ENCODE data around the gene NUP188.

Gene NUP188, protein sequence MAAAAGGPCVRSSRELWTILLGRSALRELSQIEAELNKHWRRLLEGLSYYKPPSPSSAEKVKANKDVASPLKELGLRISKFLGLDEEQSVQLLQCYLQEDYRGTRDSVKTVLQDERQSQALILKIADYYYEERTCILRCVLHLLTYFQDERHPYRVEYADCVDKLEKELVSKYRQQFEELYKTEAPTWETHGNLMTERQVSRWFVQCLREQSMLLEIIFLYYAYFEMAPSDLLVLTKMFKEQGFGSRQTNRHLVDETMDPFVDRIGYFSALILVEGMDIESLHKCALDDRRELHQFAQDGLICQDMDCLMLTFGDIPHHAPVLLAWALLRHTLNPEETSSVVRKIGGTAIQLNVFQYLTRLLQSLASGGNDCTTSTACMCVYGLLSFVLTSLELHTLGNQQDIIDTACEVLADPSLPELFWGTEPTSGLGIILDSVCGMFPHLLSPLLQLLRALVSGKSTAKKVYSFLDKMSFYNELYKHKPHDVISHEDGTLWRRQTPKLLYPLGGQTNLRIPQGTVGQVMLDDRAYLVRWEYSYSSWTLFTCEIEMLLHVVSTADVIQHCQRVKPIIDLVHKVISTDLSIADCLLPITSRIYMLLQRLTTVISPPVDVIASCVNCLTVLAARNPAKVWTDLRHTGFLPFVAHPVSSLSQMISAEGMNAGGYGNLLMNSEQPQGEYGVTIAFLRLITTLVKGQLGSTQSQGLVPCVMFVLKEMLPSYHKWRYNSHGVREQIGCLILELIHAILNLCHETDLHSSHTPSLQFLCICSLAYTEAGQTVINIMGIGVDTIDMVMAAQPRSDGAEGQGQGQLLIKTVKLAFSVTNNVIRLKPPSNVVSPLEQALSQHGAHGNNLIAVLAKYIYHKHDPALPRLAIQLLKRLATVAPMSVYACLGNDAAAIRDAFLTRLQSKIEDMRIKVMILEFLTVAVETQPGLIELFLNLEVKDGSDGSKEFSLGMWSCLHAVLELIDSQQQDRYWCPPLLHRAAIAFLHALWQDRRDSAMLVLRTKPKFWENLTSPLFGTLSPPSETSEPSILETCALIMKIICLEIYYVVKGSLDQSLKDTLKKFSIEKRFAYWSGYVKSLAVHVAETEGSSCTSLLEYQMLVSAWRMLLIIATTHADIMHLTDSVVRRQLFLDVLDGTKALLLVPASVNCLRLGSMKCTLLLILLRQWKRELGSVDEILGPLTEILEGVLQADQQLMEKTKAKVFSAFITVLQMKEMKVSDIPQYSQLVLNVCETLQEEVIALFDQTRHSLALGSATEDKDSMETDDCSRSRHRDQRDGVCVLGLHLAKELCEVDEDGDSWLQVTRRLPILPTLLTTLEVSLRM (N-terminal part only)

DNA sequence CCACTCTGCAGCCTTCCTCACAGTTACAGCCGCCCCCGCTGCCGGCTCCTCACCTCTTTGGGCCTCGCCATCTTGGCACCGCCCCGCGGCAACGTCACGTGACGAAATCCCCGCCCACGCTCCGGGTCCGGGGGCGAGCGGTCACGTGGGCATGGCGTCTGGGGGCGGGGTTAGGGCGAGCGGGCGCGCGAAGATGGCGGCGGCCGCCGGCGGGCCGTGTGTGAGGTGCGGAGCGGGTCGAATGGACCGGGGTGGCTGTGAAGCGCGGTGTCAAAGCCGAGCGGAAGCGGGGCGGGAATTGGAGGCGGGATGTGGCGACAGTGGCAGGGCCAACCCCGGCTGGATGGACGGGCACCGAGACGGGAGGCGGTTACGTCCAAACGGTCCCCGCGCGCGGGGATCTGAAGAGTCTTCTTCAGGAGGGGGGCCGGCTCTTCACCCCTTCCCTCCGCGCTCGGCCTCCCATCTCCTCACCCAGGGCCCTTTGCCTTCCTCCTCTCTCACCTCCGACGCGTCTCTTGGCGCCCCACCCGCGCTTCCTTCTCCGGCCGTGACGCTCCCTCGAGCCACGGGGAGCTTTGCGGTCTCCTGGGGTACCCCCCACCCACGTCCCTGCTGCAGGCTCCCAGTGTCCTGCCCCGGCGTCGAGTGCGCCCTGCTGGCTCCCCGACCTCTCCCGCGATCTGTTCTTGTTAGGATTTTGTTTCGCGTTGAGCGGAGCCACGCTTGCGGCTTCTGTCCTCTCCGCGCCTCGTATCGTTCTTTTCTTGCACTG lies at the start of gene NUP188, which contains the start of gene DOLK:
Gene NUP188 (plus strand): TSS at position 173 of the 775 bp plus-strand sequence. CDS start 21 bp downstream, at position 194.
Gene DOLK (minus strand): TSS at position 77 of the 775 bp plus-strand sequence. CDS start 300 bp downstream, outside the sequence.
- H3K4me3 ChIP-seq (ENCODE audit: low read depth, low read length): peak within 1 kb of the TSS; percentile 94

DNA sequence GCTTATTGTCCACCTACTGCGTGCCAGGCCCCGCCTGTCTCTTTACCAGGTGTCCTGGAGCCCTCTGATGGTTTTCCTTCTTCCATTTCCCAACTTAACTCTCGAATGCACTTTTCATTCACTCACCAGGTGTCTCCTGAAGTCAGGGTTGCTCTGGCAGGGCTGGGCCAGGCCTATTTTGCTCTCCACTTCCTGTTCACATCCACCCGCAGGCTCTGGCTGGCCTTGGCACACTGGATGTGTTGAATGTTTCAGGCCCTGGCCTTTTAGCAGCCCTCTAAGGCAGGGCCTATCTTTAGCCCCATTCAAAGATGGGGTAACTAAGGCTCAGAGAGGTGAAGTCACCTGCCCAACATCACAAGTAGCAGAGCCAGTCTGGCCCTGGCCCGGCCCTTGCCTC lies 49.1 kb upstream of the NUP188 start:
- H3K4me3 ChIP-seq (ENCODE audit: low read depth, low read length): no peak overlapping the region

DNA sequence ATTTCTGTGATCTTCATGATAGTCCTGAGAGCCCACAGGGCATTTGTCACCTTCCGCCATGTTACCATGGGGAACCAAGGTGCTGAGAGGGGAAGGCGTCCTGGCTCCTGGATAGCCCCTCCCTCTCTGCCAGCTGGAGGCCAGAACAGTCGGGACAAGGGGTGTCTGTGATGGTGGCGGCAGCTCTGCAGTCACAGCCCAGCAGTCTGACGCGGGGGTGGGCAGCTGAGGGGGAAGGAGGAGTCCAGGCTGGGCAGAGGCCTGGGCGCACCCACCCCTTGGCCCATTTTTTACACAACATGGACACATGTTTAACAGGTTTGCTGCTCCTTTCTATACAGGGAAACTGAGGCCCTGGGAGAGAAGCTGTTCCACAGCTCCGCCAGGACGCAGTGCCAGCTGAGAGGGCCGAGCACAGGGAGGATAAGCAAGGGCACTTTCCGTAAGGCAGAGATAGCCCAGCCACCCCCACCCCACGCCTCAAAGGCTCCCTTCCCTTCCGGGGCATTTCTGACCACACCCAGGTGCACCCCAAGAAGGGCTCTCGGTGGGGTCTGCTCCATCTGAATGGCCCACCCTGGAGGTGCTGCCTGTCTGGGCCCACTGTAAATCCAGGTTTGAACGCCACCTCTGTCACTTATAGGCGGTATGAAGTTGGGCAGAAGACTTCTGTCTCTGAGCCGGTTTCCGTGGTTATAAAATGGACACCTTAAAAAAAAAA lies 48.5 kb upstream of the NUP188 start:
- H3K4me3 ChIP-seq (ENCODE audit: low read depth, low read length): no peak overlapping the region

DNA sequence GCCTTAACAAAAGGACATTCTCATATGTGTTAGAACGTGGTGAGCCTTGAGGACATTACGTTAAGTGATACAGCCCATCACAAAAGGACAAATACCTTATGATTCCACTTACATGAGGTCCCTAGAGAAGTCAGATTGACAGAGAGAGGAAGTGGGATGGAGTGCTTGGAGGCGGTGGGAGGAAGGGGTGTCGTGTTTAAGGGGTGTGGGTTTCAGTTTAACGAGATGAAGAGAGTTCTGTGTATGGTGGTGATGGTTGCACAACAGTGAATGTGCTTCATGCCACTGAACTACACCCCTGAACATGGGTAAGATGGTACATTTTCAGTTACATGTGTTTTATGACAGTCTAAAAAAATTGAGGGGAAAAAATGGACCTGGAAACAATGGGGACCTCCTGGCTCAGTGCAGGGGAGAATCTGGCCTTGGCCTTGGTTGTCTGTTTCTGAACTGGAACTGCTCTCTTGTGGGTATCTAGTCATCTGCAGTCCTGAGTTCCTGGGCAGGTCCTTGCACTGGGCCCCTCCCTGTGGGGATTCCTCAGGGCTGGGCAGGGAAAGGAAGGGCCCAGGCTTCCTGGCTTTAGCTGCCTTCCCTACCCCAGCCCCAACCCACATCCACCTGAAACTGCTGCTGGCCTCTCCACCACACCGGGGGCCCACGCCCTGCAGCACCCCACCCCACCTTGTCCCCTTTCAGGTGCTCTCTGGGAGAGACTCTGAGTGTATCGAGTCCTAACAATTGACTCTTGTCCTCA lies 47.8 kb upstream of the NUP188 start:
- H3K4me3 ChIP-seq (ENCODE audit: low read depth, low read length): no peak overlapping the region

DNA sequence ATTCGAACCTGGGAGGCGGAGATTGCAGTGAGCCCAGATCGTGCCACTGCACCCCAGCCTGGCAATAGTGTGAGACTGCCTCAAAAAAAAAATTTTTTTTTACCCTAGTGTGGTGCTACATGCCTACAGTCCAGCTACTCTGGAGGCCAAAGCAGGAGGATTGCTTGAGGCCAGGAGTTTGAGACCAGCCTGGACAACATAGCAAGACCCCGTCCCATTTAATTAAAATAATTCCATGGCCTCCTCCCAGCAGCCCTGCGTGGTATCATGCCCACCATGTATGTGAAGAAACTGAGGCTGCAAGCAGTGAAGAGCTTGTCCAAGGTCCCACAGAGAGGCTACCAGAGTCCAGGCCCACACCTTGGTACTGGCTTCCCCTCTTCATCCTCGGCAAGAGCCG lies 46.1 kb upstream of the NUP188 start:
- H3K4me3 ChIP-seq (ENCODE audit: low read depth, low read length): no peak overlapping the region

DNA sequence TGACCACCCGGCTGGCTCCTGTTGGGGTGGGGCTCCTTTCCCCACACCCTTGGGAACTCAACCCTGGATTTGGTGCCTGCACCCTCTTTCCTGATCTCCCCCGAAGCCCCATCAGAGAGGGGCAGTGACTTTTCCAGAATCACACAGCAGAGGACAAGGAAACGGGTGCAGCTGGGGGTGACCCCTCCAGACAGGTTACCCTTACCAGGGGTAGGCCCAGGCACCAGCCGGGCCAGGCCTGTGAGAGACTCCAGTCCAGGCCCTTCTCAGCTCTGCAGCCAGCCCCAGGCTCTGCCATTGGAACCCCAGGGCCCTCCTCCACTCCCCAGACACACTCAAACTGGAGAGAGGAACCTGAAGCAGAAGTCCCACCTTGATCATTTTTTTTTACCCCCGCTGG lies 45.7 kb upstream of the NUP188 start:
- H3K4me3 ChIP-seq (ENCODE audit: low read depth, low read length): no peak overlapping the region

DNA sequence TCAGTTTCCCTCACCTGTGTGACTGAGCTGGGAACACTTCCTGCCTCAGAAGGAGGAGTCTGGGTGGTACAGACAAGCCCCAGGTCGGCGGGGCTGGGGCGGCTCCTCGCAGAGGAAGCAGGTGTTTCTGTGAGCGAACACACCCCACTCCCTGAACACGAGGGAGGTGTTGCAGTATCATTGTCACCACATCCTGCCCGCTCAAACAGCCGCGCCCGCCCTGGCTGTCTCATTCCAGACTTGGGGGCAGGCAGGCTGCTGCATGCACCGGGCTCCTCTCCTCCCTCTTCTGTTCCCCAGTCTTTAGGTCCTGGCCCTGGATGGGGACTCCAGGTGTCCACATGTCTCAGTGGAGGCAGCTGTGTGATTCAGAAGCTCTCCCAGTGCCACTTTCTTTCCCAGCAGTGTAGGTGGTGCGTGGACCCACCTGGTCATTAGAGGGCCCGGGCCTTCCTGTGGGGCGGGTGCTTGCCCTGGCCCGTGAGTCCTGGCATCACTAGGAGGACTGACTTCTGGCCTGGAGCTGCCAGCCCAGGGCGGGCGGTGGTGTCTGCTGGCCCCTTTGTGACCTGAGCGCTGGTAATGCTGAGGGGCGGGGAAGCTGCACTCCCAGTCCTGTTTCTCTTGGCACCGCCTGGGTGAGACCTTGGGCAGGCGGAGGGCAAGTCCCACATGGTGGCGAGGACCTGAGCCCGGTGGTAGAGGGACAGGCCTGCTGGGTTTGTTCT lies 45.0 kb upstream of the NUP188 start:
- H3K4me3 ChIP-seq (ENCODE audit: low read depth, low read length): no peak overlapping the region

DNA sequence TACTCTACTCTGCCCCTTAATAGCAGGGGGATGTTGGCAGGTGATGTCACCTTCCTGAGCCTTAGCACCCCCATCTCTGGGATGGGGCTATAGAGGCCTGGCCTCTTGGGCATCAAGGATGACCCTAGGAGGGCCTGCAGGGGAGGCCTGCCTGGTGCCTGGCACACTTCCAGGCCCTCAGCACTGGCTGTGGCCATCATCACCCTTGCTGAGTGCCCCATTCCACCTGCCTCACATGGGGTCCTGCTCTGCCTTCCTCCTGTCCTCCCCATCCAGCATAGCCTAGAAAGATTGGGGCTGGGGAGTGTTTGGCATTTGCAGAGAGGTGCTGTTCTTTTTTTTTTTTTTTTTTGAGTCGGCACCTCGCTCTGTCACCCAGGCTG lies 44.4 kb upstream of the NUP188 start:
- H3K4me3 ChIP-seq (ENCODE audit: low read depth, low read length): no peak overlapping the region

DNA sequence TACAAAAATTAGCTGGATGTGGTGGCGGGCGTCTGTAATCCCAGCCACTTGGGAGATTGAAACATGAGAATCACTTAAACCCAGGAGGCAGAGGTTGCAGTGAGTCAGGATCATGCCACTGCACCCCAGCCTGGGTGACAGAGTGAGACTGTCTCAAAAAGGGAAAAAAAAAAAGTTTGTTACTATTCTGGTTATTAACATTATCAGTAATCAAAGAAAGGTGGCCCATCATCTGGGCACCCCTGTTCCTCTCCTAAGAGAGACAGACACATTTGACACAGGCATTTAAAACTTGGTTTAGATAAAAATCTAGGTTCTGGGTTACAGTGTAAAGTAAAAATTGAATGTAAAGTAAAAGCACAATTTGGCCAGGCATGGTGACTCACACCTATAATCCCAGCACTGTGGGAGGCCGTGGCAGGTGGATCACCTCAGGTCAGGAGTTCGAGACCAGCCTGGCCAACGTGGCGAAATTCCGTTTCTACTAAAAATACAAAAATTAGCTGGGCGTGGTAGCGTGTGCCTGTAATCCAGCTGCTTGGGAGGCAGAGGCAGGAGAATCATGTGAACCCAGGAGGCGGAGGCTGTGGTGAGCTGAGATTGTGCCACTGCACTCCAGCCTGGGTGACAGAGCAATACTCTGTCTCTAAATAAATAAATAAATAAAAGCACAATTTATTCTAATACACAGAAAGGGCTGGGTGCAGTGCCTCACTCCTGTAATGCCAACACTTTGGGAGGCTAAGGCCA lies 43.5 kb upstream of the NUP188 start:
- H3K4me3 ChIP-seq (ENCODE audit: low read depth, low read length): no peak overlapping the region

DNA sequence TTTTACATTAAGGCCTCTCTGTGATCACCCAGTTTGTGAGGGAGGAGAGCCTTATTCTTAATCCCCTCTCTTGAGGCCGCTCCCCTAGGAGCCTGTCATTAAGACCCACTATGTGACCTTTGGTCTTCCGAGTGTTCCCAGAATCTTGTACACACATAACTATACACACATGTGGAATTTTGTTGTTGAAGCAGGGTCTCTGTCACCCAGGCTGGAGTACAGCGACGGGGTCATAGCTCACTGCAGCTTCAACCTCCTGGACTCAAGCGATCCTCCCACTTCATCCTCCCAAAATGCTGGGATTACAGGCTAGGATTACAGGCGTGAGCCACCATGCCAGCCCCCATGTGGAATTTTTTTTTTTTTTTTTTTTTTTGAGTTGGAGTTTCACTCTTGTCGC lies 41.5 kb upstream of the NUP188 start:
- no peak overlapping the region for H3K4me3 ChIP-seq (ENCODE audit: low read depth, low read length)

DNA sequence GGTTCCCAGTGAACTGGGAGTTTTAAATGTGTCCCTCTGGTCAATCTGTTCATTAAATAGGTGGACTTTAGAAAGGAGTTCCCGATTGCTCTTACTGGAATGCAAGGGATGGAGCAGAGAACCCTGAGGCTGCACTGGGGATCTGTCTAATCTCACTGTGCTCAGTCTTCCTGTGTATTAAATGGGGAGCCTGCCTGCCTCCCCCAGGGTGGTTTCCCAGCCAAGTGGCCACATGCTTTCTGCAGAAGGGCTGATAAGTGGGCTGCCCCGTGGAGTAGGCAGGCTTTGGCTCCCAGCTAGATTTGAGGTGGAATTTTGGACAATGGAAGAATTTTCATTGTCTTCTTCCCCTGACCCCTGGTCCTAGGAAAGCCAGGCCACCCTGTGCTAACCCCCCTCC lies 40.8 kb upstream of the NUP188 start:
- H3K4me3 ChIP-seq (ENCODE audit: low read depth, low read length): no peak overlapping the region

DNA sequence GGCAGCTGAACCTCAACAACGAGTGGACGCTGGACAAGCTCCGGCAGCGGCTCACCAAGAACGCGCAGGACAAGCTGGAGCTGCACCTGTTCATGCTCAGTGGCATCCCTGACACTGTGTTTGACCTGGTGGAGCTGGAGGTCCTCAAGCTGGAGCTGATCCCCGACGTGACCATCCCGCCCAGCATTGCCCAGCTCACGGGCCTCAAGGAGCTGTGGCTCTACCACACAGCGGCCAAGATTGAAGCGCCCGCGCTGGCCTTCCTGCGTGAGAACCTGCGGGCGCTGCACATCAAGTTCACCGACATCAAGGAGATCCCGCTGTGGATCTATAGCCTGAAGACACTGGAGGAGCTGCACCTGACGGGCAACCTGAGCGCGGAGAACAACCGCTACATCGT lies 39.1 kb upstream of the NUP188 start:
- no peak overlapping the region for H3K4me3 ChIP-seq (ENCODE audit: low read depth, low read length)

DNA sequence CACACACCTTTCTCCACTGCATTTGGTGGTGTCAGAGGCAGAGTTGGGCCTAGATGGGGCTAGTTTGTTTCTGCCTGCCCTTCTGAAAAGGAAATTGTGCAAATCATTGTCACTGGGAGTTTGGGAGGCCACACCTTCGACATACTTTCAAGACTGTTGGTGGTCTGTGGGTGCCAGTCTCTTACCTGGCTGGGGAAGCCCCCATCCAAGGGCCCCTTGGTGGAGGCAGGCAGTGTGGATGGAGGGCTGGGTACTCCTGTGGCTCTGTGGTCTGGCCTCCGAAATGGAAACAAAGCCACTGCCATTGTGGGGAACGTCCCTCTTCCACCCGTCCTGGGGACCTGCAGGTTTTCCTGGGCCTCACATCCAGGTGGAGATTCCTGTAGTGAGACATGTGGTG lies 37.6 kb upstream of the NUP188 start:
- H3K4me3 ChIP-seq (ENCODE audit: low read depth, low read length): no peak overlapping the region

DNA sequence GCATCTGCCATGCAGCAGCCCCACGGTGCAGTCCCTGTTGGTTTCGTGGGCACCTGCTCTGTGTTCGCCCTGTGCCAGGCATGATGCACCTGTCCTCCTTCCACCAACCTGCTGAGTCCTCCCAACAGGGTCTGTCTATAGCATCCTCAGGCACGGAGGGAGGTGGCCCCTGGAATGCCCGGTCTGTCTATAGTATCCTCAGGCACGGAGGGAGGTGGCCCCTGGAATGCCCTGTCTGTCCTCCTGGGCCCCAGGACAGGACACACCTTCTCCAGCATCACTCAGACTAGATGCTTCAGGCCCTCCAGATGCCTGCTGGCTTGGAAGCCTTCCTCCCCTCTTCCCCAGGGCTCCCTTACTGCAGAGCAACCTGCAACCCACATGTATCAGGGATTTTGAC lies 36.6 kb upstream of the NUP188 start:
- no peak overlapping the region for H3K4me3 ChIP-seq (ENCODE audit: low read depth, low read length)

DNA sequence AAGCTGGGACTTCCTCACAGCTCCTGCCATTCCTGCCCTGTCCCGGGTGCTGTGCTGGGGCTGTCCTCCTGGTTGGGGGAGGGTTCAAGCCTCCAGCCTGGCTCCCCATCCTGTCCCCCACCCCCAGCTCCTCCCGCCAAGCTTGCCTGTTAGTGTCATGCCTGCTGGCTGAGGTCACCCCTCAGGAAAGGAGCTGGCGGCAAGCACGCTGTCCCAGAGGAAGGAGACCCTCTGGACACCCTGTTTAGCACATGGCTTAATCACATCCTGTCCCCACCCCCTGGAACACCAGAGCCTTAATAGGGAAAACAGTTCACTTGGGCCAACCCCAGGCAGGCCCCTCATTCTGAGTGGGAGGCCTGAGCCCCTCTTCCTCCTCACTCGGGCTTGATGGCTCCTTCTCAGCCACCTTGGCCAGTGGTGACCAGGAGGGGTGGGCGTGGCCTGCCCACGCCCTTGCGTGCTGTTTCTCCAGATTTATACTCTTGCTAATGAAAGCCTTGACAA lies 35.9 kb upstream of the NUP188 start:
- no peak overlapping the region for H3K4me3 ChIP-seq (ENCODE audit: low read depth, low read length)

DNA sequence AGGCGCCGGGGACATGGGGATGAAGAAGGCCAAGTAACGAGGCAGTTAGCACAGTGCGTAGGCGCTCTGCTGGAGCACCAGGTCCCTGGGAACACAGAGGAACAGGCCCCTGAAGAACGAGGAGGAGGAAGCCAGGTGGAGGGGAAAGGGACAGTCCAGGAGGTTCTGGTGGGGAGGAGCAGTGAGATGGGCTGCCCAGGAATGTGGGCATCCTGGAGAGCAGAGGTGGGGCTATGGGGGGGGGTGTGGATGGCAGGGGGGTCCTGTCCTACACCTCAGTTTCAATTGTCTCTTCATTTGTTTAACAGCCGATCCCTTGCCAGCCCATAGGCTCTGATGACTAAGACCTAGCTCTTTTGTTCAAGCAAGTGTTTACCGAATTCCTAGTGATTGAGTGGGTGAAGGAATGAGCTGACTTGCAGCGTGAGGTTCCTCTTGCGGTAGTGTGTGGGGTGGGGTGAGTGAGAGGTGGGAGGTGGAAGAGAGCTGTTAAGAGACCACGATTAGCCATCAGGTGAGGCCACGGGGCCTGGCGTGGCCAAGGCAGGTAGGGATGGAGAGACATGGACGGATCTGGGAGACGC lies 35.1 kb upstream of the NUP188 start:
- no peak overlapping the region for H3K4me3 ChIP-seq (ENCODE audit: low read depth, low read length)

Measured in iPS-11a (cell line).